Measurements from ENCODE around the gene EBF3. TPM values are rescaled to one million over a fixed set of nuclear protein-coding genes. Genes with fewer than 3 reads are reported as not detected.

Gene EBF3
- total RNA-seq, 1 donor from 2014 or later: 0.40 TPM

DNA sequence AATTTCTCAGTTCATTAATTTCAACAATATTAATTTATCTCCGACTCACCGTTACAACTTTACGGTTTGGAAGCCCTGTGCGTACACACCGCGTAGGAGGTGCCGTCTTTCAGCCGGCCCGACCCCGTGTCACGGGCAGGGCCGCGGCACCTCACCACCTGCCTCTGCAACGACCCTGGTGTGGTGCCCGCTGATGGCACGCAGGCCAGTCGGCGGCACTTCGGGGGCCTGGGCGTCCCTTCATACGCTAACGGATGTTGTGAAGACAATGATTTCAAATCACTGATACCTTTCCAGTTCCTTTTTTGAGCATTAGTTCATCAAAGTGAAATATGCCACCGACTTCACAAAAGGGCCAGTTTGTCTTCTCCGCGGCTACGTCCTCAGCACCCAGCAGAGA lies 125.3 kb downstream of the EBF3 start:
- DNase-seq (ENCODE audit: low read depth in 2 of 2): no peak

DNA sequence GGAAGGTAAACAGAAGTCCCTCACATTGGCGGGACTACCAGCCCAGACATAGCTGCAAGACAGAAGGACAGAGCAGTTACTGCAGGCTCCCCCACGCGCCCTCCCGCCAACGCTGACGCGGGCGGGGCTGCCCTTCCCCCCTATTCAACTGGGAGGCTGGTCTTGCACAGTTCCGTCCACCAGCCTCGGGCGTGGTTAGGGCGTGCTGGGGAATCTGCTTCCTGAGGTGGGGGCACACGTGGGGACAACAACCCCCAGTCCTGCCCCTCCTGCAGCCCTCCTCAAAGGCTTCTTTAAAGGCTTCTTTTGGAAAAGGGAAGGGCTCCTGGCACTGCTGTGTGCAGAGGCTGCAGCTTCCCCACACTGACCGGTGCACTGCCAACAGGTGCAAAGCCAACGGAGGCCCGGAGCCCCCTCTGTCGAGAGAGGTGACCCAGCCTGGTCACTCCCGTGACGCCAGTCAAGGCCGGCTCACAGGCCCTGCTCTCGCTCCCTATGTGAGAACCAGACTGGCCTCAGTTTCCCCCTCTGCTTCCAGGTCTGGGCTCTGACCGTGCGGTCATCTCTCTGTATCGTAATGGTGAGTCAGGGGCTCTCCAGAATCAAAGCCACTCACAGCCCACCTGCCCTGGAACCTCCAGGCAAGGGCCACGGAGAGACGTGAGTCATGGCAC lies 126.0 kb downstream of the EBF3 start:
- DNase-seq (ENCODE audit: low read depth in 2 of 2): no peak

DNA sequence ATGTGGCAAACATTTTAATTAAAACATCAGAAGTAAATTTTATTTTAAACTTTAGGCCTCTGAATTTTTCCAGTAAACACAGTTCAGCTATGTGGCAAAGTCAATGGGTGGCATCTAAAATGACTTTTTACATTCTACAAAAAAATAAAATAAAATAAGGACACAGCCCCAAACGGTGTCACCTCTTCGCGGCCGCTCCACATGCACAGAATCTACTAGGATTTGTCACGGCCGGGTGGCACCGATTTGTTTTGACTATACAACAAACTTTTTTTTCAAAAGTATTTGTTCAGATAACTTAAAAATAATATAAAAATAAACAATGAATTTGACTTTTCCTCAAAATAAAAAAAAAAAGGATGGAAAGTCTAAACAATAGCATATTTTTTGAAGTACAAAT lies 127.8 kb downstream of the EBF3 start:
- no peak for DNase-seq (ENCODE audit: low read depth in 2 of 2)

DNA sequence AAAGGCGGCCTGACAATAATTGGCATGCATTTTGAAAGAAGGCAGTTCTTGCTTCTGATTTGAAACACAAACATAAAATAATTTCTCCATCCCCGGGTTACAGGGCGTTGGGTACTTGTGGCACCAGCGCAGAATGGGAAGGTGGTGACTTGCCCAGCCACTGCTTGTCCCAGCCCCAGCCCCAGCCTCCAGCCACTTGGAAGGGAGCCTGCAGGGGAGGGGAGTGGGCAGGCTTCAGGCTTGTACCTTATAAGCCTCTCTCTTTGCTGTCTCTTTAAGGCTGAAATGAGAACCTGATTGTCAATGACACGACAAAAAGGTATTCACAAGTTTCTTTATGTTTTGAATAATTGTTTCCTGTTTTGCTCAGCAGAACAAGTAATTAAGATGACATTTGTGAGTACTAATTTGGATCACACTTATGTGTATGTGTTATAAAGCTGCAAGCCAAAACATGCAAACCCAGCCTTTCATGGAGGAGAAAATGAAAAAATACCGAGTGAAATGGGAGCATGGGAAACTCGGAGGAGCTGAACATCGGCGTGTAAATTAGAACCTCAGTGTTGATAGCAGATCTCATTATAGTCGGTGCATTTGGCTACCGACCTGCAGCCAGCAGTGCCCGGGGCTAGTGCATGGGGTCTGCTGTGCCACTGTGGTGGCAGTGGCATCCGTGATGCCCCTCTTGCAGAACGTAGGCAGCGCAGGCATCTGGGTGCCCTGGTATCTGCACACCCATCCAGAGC lies 129.9 kb downstream of the EBF3 start:
- no peak for DNase-seq (ENCODE audit: low read depth in 2 of 2)

DNA sequence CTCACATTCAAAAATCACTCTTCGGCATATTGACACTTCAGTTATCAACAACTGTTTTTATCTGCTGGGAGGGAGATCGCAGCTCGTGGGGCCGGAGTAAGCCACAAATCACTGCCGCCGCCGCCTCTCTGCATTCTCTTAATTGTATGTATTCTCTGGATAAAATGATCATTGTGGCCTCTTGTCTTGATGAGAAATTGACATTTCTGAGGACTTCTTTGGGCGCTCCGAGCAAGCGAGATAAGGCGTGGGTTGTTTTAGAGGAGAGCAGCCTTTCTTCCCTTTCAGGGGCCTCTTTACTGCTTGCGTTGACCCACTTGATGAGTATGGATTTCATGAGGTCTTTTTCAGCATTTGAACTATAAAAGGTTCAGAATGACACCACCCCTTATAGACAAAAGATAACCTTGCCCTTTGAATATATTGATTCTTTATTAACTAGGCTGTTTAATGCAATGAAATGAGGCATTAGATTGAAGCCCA lies 130.6 kb downstream of the EBF3 start:
- no peak for DNase-seq (ENCODE audit: low read depth in 2 of 2)

DNA sequence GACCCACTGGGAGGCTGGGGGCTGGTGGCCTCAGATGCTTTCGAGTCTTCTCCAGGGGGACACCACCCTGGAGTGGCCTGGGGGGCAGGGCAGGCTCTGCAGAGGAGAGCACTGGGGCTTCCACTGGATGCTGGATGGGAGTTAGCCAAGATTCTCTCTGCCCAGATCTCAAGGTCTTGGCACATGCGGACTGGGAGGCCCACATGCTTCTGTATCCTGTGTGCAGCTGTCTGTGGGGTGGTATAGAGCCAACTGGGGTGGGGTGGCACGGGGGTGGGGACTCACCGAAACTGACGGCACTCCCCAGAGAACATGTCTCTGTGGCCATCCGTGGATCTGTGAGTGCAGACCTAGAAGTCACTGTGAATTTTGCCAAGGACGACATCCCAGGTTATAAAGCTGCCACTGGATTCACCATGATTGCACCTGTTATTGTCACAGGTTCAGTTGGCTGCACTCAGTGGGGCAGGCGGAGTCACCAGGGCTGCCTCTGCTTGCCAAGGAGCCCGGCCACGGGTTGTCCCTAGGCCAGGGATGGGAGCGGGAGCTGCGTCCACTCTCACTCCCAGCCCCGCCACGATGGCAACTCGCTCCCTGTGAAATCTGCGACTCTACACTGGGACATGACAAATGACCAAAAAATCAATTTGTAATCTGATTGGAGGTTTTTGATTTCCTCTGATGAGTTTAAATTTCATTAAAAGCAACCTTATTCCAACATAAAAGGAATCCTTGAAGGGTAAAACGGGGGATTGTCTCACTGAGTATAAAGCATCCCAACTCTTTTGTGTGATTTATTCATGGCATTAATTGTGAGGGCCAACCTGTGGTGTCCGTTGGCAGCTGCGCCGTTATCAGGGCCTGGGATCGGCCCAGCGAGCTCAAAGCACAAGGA lies 131.3 kb downstream of the EBF3 start:
- DNase-seq (ENCODE audit: low read depth in 2 of 2): no peak

DNA sequence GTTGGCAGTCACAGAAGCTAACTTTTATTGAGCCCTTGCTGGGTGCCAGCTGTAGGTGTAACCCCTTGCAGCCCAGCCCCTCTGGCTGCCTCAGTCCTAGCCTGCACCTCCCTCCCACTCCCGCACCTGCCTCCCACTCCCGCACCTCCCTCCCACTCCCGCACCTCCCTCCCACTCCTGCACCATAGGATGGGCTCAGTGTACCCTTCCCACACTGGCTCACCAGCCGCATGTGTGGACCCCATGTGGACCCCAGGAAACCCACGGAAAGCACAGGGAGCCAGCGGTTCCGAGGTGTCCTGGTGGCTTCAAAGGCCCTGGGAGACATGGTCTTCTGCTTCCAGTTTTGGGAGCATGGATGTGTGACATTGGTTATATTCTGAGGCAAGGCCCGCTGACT lies 132.9 kb downstream of the EBF3 start:
- DNase-seq (ENCODE audit: low read depth in 2 of 2): no peak

DNA sequence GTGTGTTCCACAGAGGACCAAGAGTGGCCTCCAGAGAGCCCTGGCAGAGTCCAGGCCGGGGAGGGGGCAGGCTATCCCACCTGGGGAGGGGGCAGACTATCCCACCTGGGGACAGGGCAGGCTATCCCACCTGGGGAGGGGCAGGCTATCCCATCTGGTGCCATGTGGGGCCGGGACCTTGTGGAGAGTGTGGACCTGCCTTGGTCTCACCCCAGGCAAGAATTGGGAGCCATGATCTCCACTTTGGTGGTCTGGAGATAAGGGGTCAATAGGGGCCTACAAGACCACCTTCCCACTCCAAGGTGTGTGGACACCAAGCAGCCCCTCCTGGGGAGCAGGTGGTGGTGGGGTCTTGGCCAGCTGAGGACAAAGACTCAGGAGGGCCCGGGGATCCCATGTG lies 138.2 kb downstream of the EBF3 start:
- no peak for DNase-seq (ENCODE audit: low read depth in 2 of 2)

DNA sequence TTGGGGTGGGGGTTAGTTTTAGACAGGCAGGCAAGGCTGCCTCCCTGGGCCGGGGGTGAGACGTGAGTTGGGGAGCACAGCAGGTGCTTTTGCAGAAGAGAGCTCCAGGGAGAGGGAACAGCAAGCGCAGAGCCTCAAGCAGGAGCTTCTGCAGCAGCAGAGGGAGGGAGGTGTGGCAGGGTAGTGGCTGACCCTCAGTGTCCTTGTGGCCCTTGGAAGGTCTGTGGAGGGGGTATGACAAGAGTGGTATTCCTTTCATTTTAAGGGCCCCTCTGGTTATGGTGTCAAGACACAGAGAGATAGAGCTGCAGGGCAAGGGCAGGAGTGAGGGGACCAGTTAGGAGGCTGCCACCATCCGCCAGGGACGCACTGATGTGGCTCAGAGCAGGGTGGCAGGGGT lies 138.9 kb downstream of the EBF3 start:
- DNase-seq (ENCODE audit: low read depth in 2 of 2): no peak

DNA sequence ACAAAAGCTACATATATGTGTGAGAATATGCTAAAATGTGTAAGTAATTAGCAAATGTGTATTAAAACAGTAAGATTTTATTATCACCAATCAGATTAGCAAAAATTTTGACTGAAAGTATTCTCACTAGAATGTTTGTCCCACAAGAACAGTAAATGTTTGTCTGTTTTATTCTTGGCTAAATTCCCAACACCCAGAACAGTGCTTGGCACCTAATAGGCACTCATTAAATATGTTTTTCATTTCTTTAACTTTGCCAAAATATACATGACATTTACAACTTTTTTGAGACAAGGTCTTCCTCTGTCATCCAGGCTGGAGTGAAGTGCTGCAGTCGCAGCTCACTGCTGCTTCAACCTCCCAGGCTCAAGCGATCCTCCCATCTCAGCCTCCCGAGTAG lies 143.6 kb downstream of the EBF3 start:
- DNase-seq (ENCODE audit: low read depth in 2 of 2): no peak

DNA sequence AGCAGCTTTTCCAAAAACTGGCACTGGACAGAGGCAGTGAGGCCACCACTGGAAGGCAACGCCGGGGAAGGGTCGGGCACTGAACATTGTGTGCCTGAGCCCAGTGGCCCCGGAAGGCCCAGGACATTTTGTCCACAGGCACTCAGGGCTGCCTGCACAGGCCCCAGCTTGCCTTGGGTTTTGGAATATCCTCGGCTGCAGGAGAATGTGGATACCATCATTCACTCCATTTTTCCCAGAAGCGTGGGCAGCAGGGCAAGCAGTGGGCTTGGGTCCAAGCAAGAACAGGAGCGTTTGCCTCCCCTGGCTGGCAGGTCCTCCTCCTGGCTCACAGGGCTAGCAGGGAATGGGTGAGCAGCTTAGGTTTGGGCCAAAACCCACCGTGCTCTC lies 147.4 kb downstream of the EBF3 start:
- DNase-seq (ENCODE audit: low read depth in 2 of 2): no peak

DNA sequence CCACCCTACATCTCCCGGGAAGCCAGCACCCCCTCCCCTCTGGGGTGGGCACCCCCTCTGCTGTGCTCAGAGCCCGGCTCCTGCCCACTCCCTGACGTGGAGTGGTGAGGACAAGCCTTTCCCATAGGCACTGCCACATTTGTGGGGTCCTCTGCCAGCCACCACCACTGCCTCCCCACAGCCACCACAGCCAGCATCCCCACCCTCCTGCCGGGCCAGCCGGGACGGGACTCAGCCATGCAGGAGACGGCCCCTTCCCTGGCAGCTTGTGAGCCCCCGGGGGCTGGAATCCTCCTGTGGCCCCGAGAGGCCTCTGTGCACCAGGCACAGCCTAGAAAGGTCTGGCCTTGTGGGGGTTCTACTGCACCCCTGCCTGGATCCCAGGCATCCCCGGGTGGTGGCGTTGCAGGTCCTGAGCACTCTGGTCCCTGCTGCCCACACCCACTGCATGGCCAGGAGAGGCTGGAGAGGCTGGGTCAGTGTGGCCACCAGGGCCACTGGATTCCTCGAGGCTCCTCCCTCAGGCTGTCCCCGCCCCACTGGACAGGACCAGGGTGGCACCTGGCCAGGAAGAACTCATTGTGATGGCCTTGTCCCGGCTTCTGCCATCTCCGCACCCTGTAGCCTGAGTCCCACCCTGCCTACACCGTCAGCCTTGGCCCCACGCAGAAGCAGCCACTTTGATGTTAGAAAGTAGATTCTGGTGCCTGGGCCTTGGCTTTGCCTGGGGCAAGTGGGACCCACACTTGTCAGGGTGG lies 148.0 kb downstream of the EBF3 start:
- no peak for DNase-seq (ENCODE audit: low read depth in 2 of 2)

DNA sequence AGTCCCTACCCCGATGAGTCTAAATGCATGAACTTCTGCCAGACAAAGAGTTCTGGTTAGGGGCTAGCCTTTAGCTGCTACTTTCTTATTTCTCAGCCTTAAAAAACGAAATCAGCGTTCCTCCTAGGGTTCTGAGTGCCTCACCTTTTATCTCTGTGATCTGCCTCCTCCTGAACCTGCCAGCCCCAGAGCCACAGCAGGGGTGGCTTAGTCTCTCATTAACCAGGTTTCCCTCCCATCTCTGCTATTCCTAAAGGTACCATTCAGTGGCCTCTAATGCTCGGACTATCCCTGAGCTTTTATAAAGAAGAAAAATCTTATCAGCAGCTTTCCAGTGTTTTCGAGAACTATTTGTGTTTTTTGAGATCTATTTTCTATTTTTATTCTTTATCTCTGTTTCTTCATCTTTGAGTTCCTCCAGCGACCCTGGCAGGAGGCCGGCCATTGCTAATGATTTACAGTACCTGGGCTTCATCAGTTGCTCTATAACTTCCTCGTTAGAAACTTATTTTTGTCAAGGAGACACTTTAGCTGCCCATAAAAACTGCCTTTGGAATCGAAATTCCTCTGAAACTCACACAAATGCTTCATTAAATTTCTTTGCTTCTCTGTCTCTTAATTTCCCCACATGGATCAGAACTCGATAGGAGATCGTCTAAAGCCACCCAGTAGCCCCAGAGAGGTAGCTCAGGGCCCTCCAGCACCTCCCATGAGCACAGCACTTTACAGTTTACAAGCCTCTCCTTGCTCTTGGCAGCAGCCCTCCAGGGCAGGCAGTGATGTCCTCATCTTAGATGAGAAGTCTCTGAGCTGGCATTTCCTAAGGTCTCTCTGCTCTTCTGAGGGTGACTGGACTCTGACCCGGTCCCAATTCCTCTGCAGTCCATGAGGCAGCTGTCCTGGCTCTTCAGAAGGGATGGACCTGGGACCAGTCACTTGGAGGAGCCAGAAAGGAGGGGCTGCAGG lies 149.1 kb downstream of the EBF3 start:
- DNase-seq (ENCODE audit: low read depth in 2 of 2): no peak

DNA sequence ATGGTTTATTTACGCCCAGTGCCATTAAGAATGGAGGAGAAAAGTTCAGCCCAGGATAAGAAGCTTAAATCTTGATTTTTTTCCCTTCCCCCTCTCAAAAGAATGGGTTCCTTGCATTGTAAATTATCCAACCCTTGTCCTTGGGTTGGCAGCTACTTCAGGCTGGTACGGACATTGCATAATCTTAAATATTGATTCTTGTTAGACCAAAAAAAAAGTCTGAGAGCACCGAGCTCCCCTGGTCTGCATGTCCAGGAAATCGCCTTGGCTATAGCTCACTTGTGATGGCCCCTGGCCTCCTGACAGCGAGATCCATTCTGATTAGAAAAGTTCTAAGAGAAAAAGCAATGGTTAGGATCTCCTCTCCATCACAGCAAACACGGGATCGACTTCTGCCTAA lies 151.7 kb downstream of the EBF3 start:
- no peak for DNase-seq (ENCODE audit: low read depth in 2 of 2)

DNA sequence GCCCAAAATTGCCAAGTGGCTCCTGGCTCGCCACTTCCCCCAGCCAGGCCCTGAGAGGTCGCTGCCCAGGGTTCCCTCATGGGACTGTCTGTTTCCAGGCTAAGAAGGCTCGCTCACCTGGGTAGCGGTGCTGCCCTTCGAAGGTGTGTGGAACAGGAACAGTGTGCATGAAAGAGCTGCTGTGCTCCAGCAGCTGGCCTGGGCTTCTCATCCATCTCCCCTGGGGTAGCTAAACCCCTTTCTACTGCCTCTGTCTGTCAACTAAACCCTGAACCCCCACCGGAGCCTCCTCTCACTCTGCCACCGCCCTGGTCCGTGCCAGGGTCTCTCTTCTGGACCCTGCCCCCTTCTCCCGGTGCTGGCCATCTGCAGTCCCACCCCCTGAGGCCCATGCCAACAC lies 152.9 kb downstream of the EBF3 start:
- DNase-seq (ENCODE audit: low read depth in 2 of 2): no peak

DNA sequence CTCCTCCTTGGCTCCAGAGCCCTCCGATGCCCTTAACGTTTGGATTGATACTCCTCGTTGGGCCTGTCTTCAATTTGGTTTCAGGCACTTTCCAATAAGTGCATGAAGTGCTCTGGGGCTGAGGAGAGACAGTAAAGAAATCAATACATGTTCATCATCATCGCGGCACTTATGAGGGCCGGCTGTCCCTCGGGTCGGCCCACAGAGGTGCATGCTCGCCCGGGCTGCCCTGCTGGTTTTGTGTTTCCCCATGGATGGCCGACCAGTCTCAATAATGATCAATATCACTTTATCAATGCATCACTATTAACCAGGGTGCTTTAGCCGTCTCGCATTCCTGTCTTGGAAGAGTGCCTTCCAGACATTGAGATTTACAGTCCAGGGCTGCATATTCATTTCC lies 154.2 kb downstream of the EBF3 start:
- no peak for DNase-seq (ENCODE audit: low read depth in 2 of 2)

DNA sequence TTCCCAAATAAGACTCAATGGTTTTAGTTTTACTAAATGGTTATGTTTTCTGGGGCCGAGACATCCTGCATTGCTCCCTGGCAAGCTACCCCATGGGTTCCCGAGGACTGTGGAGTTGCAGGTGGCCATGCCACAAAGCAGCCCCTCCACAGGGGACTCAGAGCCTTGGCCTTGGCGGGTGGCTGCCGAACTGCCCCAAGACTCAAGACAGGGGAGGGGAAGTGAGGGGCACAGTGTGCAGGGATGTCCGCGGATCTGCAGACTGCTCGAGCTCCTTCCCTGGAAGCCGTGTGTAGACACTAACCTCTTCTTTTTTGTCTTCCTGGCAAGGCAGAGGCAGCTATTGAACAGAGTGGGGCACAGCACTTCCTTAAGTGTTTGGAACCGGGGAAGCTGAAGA lies 154.6 kb downstream of the EBF3 start:
- no peak for DNase-seq (ENCODE audit: low read depth in 2 of 2)

DNA sequence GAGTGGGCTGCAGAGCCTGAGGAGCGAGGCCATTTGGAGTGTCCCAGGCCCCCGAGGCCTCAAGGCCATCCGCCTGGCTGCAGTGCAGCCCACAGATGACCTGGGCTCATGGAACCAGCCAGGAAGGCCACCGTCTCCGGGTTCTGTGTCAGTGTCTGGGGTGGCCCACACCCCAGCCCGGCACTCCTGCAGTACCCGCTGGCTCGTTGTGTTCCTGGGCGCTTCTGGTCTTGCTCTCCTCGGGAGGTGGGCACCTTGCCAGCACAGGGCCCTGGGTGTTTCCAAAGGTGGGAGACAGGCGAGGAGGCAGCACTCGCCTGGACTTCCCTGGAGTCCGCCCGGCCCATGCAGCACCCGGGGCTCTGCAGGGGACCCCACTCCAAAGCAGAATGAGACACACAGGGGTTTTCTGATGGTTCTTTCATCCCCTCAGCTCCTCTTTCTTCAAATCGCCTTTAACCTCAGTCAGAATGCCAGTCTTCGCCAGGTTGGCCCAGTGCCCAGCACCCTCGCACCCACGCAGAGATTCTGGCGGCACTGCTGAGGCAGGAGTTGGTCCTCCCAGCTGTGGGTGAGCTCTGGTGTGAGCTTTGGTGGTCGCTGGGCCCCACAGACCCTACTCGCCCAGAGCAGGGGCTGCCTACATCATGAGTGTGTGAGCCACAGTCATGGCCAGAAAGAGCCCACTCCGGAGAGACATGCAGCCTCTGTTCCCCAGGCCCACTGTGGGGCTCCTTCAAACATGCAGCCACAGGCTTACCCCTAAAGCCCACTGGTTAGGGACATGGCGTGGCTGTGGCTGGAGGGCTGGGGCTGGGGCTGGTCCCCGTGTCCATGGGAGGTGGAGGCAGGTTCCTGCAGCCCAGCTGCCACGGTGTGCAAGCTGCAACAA lies 155.7 kb downstream of the EBF3 start:
- no peak for DNase-seq (ENCODE audit: low read depth in 2 of 2)

DNA sequence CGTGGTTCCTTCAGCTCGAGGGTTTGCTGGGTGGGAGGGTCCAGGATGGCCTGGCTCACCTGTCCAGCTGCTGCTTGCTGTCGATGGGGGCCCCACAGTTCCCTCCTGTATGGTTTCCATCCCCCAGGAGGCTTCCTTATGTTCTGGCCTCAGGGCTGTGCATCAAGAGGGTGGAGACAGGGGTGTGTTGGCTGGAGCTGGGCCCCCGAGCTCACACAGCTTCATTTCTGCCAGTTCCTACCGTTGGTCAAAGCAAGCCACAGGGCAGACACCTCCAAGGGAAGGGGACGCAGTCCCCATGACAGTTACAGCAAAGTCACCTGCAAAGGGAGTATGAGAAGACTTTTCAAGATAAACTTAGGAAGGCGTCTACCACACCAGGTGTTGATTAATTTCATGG lies 156.9 kb downstream of the EBF3 start:
- DNase-seq (ENCODE audit: low read depth in 2 of 2): no peak
